Common myeloid progenitor, CD34-positive (primary cell): ENCODE results near the gene JPH4.

ENCODE experiments used
- CTCF ChIA-PET: fragments of 350-600 bp; sonication (Branson Sonifier 250); formaldehyde crosslinking; loops from one replicate; lab custom pipeline; 2021; ENCODE audit warnings: antibody characterized with exemption; lab: Charles Lee
- POLR2A ChIA-PET: fragments of 350-600 bp; sonication (Branson Sonifier 250); formaldehyde crosslinking; loops from one replicate; lab custom pipeline; 2021; ENCODE audit warnings: antibody characterized with exemption; lab: Charles Lee
- DNase-seq, 3 donors: peaks; one replicate each; pipeline versions ENCODE4 v3.0.0 to v3.0.0-alpha.2; 2013
- H3K27ac ChIP-seq, 2 experiments: 1 replicate in 1 of 2; 2 replicates in 1 of 2; pipeline ENCODE4 v1.7.0; 2013; ENCODE audit warnings: inconsistent platforms in 2 of 2, low read length in 2 of 2, mild to moderate bottlenecking in 2 of 2, low read depth in 1 of 2, moderate library complexity in 1 of 2; ENCODE audit not compliant: severe bottlenecking in 2 of 2, insufficient read depth in 1 of 2, poor library complexity in 1 of 2
- H3K27me3 ChIP-seq, 5 experiments: replicated peaks in 2 of 5; 1 replicate in 3 of 5; 2 replicates in 2 of 5; pipeline versions ENCODE4 v1.6.1 to v1.7.0; 2013; ENCODE audit warnings: low read length in 4 of 5, mild to moderate bottlenecking in 2 of 5, moderate library complexity in 2 of 5, inconsistent platforms in 1 of 5; ENCODE audit not compliant: insufficient read depth in 5 of 5, control insufficient read depth in 4 of 5
- H3K36me3 ChIP-seq, 4 experiments: 1 replicate in 2 of 4; 2 replicates in 2 of 4; pipeline versions ENCODE4 v1.6.1 to v1.7.0; 2013; ENCODE audit warnings: low read length in 3 of 4, control low read depth in 1 of 4, mild to moderate bottlenecking in 1 of 4; ENCODE audit not compliant: control insufficient read depth in 4 of 4, insufficient read depth in 4 of 4
- H3K4me1 ChIP-seq, 4 experiments: 1 replicate in 3 of 4; 2 replicates in 1 of 4; pipeline versions ENCODE4 v1.6.1 to v1.7.1; 2013; ENCODE audit warnings: low read length in 3 of 4, mild to moderate bottlenecking in 3 of 4, control low read depth in 1 of 4, inconsistent platforms in 1 of 4, moderate library complexity in 1 of 4; ENCODE audit not compliant: control insufficient read depth in 4 of 4, insufficient read depth in 4 of 4; ENCODE audit errors: control extremely low read depth in 1 of 4
- H3K4me3 ChIP-seq, 7 experiments: 1 replicate in 4 of 7; 2 replicates in 3 of 7; pipeline versions ENCODE4 v1.5.1 to v1.7.0; 2013; ENCODE audit warnings: mild to moderate bottlenecking in 7 of 7, low read length in 6 of 7, moderate library complexity in 6 of 7, inconsistent platforms in 2 of 7, low read depth in 2 of 7, control low read depth in 1 of 7; ENCODE audit not compliant: insufficient read depth in 4 of 7, control insufficient read depth in 1 of 7; ENCODE audit errors: extremely low read depth in 1 of 7
- H3K9me3 ChIP-seq, 5 experiments: 1 replicate in 4 of 5; 2 replicates in 1 of 5; pipeline versions ENCODE4 v1.6.1 to v1.7.1; 2013; ENCODE audit warnings: low read length in 4 of 5, mild to moderate bottlenecking in 2 of 5, inconsistent platforms in 1 of 5, low read depth in 1 of 5, moderate library complexity in 1 of 5; ENCODE audit not compliant: control insufficient read depth in 4 of 5, insufficient read depth in 2 of 5; ENCODE audit errors: control extremely low read depth in 1 of 5
- WGBS: methylation state at CpG from one replicate; pipeline ENCODE4 v1.1.5; 2013; ENCODE audit not compliant: insufficient coverage; 5-methylcytosine and 5-hydroxymethylcytosine counted together

Gene JPH4

GRCh38 chr14:23559926-23560520, 18.6 kb downstream of the JPH4 start:
- POLR2A ChIA-PET: interaction anchor here (1.0 kb wide), 1 partner anchor 293 kb away, joined by 4 read pairs; no protein-coding TSS in a partner anchor
- DNase-seq: no peak
- 94% methylated on average over 3 of the region's 3 CpGs for WGBS
- H3K4me1 ChIP-seq: peaks cover 0 to 26% (median 16%) of the 10 kb centered on the region in 4 experiments
- H3K36me3 ChIP-seq: peaks cover 23 to 73% (median 51%) of the 10 kb centered on the region in 4 experiments
- no peaks in the 10 kb centered on the region for H3K27me3 ChIP-seq
- H3K9me3 ChIP-seq: no peaks in the 10 kb centered on the region
- no peak overlapping the region for H3K27ac ChIP-seq
- CTCF ChIA-PET: interaction anchor here (0.9 to 20.8 kb wide), 21 partner anchors 8 to 557 kb away, joined by 3 to 519 read pairs (median 8); partner anchors contain the start of genes AP1G2, HOMEZ and ZFHX2
- H3K4me3 ChIP-seq: no peak overlapping the region

GRCh38 chr14:23559010-23559925, 19.3 kb downstream of the JPH4 start:
- Histone ChIP-seq H3K4me3 (no peak overlapping the region), H3K27me3 (no peaks in the 10 kb centered on the region), H3K36me3 (peaks cover 20 to 66% (median 47%) of the 10 kb centered on the region in 4 experiments), H3K9me3 (no peaks in the 10 kb centered on the region), H3K27ac (no peak overlapping the region), H3K4me1 (peaks cover 0 to 26% (median 17%) of the 10 kb centered on the region in 4 experiments)
- CTCF ChIA-PET: interaction anchor here (0.9 to 20.8 kb wide), 21 partner anchors 8 to 558 kb away, joined by 3 to 519 read pairs (median 8); partner anchors contain the start of genes AP1G2 and ZFHX2
- peak; percentile 66 to 85 (median 79) for DNase-seq
- WGBS: 72% methylated on average over 12 of the region's 21 CpGs
- POLR2A ChIA-PET: interaction anchor here (0.6 to 1.0 kb wide), 3 partner anchors 237 to 1421 kb away, joined by 3 to 4 read pairs (median 3); no protein-coding TSS in a partner anchor

DNA sequence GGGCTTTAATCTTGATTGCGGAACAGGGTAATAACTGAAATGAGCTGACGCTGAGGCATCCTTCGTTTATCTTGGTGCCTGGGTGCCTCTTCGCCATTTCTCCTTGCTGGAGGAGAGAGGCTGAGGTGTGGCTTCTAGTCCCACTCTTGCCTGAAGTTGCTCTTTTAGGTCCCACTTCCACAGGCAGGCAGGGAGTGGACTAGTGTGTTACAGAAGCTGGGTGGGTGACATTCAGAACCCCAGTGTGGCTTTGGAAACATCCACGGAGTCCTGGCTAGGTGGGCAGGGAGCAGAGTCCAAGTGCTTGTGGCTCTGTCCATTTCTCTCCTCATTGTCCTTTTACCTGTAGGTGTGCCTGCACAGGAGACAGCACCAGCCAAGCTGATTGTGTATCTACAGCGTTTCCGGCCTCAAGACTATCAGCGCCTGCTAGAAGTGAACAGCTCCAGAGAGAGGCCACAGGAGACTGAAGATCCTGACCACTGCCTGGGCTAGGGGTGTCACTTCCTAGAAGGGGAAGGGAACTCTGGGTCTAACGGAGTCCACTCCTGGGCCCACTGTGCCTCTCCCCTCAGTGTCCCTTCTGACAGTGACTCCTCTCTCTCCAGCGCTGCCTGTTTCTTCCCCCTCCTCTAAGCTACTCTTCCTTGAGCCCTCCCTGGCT, 20.1 kb downstream of the JPH4 start:
- Histone ChIP-seq H3K4me3 (no peak overlapping the region), H3K9me3 (no peaks in the 10 kb centered on the region), H3K27ac (no peak overlapping the region), H3K4me1 (peaks cover 0 to 26% (median 17%) of the 10 kb centered on the region in 4 experiments), H3K27me3 (no peaks in the 10 kb centered on the region), H3K36me3 (peaks cover 16 to 58% (median 39%) of the 10 kb centered on the region in 4 experiments)
- POLR2A ChIA-PET: interaction anchor here (0.6 to 1.0 kb wide), 2 partner anchors 21 to 1421 kb away, joined by 3 read pairs; no protein-coding TSS in a partner anchor
- 98% methylated on average over 7 of the region's 10 CpGs for WGBS
- DNase-seq: no peak
- CTCF ChIA-PET: interaction anchor here (1.0 to 20.8 kb wide), 14 partner anchors 9 to 265 kb away, joined by 3 to 519 read pairs (median 10); partner anchors contain the start of gene AP1G2

DNA sequence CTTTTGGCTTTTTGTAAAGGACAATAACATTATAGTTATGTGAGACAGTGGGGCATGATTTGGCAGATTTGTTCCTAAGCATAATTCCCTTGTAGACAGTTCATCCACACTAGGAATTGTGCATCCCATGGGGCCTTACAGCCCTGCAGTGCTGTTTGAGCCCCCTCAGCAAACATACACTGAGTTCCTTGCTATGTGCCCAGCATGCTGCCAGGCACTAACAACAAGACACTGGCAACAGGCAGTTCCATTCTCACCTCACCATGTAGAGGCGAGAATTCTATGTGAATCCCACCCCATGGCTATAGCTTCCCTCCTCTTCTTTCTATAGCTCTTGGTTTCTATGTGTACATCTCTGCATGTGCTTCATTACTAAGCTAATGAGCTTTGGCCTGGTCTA, 20.6 kb downstream of the JPH4 start:
- POLR2A ChIA-PET: interaction anchor here (1.0 kb wide), 1 partner anchor 20 kb away, joined by 3 read pairs; no protein-coding TSS in a partner anchor
- WGBS: 100% methylated on average over 1 of the region's 1 CpG
- CTCF ChIA-PET: interaction anchor here (1.0 to 20.8 kb wide), 8 partner anchors 8 to 90 kb away, joined by 3 to 519 read pairs (median 38); partner anchors contain the start of gene AP1G2
- Histone ChIP-seq H3K27ac (no peak overlapping the region), H3K4me1 (peaks cover 0 to 26% (median 17%) of the 10 kb centered on the region in 4 experiments), H3K4me3 (no peak overlapping the region), H3K9me3 (no peaks in the 10 kb centered on the region), H3K27me3 (no peaks in the 10 kb centered on the region), H3K36me3 (peaks cover 15 to 53% (median 34%) of the 10 kb centered on the region in 4 experiments)
- DNase-seq: no peak

- no peaks in the 10 kb centered on the region for H3K9me3 ChIP-seq
- H3K4me1 ChIP-seq: peaks cover 0 to 26% (median 17%) of the 10 kb centered on the region in 4 experiments
- no peaks in the 10 kb centered on the region for H3K27me3 ChIP-seq
- H3K4me3 ChIP-seq: peak overlapping the region in 2 of 7 experiments; percentile 87 to 89
- DNase-seq: no peak
- POLR2A ChIA-PET: interaction anchor here (1.0 kb wide), 1 partner anchor 20 kb away, joined by 3 read pairs; no protein-coding TSS in a partner anchor
- CTCF ChIA-PET: interaction anchor here (1.0 to 20.8 kb wide), 7 partner anchors 13 to 89 kb away, joined by 3 to 519 read pairs (median 63); partner anchors contain the start of gene AP1G2
- peaks cover 15 to 49% (median 34%) of the 10 kb centered on the region in 4 experiments for H3K36me3 ChIP-seq
- H3K27ac ChIP-seq: no peak overlapping the region
- WGBS: 90% methylated on average over 2 of the region's 2 CpGs
These were observed 21.1 kb downstream of the JPH4 start for GRCh38 chr14:23557521-23557920.
